Measurements from ENCODE around the gene ZNF552. TPM values are rescaled to one million over a fixed set of nuclear protein-coding genes. Genes with fewer than 3 reads are reported as not detected.

Gene ZNF552
- total and polyA plus RNA-seq, 2 of the 13 experiments (the other 11 are each of a cell fraction or from before 2014, with no cell fraction given): 8.1 to 16.6 TPM

GRCh38 chr19:57819475-57820148 lies 4.9 kb upstream of the ZNF552 start (continued):
- TF ChIP-seq, protein P1, sequence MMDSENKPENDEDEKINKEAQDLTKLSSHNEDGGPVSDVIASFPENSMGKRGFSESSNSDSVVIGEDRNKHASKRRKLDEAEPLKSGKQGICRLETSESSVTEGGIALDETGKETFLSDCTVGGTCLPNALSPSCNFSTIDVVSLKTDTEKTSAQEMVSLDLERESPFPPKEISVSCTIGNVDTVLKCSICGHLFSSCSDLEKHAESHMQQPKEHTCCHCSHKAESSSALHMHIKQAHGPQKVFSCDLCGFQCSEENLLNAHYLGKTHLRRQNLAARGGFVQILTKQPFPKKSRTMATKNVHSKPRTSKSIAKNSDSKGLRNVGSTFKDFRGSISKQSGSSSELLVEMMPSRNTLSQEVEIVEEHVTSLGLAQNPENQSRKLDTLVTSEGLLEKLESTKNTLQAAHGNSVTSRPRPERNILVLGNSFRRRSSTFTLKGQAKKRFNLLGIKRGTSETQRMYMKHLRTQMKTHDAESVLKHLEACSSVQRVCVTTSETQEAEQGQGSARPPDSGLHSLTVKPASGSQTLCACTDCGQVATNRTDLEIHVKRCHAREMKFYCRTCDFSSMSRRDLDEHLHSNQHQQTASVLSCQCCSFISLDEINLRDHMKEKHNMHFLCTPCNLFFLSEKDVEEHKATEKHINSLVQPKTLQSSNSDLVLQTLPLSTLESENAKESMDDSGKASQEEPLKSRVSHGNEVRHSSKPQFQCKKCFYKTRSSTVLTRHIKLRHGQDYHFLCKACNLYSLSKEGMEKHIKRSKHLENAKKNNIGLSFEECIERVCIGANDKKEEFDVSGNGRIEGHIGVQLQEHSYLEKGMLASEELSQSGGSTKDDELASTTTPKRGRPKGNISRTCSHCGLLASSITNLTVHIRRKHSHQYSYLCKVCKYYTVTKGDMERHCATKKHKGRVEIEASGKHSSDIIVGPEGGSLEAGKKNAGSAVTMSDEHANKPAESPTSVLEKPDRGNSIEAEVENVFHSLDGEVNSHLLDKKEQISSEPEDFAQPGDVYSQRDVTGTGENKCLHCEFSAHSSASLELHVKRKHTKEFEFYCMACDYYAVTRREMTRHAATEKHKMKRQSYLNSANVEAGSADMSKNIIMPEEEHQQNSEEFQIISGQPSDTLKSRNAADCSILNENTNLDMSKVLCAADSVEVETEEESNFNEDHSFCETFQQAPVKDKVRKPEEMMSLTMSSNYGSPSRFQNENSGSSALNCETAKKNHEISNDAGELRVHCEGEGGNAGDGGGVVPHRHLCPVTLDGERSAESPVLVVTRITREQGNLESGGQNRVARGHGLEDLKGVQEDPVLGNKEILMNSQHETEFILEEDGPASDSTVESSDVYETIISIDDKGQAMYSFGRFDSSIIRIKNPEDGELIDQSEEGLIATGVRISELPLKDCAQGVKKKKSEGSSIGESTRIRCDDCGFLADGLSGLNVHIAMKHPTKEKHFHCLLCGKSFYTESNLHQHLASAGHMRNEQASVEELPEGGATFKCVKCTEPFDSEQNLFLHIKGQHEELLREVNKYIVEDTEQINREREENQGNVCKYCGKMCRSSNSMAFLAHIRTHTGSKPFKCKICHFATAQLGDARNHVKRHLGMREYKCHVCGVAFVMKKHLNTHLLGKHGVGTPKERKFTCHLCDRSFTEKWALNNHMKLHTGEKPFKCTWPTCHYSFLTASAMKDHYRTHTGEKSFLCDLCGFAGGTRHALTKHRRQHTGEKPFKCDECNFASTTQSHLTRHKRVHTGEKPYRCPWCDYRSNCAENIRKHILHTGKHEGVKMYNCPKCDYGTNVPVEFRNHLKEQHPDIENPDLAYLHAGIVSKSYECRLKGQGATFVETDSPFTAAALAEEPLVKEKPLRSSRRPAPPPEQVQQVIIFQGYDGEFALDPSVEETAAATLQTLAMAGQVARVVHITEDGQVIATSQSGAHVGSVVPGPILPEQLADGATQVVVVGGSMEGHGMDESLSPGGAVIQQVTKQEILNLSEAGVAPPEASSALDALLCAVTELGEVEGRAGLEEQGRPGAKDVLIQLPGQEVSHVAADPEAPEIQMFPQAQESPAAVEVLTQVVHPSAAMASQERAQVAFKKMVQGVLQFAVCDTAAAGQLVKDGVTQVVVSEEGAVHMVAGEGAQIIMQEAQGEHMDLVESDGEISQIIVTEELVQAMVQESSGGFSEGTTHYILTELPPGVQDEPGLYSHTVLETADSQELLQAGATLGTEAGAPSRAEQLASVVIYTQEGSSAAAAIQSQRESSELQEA (CRISPR knock-in tag; IDR thresholded peaks at IDR 0.05; ENCODE audit: not compliant biosample characterization): no peak
- TF ChIP-seq ZNF839 (CRISPR knock-in tag; IDR thresholded peaks at IDR 0.05; ENCODE audit: borderline replicate concordance): 0 out of 2 replicates have a peak, but pooled peaks have one; percentile 65
- peak; percentile 52; the same call in 1 of the 2 replicates for TF ChIP-seq ZSCAN9 (CRISPR knock-in tag; IDR thresholded peaks at IDR 0.05; ENCODE audit: borderline replicate concordance)
- no peak for TF ChIP-seq NCOA2 (CRISPR knock-in tag; IDR thresholded peaks at IDR 0.05)
- no peak for TF ChIP-seq MBD4 (IDR thresholded peaks at IDR 0.05; ENCODE audit: borderline replicate concordance, low read length)
- TF ChIP-seq, protein P2, sequence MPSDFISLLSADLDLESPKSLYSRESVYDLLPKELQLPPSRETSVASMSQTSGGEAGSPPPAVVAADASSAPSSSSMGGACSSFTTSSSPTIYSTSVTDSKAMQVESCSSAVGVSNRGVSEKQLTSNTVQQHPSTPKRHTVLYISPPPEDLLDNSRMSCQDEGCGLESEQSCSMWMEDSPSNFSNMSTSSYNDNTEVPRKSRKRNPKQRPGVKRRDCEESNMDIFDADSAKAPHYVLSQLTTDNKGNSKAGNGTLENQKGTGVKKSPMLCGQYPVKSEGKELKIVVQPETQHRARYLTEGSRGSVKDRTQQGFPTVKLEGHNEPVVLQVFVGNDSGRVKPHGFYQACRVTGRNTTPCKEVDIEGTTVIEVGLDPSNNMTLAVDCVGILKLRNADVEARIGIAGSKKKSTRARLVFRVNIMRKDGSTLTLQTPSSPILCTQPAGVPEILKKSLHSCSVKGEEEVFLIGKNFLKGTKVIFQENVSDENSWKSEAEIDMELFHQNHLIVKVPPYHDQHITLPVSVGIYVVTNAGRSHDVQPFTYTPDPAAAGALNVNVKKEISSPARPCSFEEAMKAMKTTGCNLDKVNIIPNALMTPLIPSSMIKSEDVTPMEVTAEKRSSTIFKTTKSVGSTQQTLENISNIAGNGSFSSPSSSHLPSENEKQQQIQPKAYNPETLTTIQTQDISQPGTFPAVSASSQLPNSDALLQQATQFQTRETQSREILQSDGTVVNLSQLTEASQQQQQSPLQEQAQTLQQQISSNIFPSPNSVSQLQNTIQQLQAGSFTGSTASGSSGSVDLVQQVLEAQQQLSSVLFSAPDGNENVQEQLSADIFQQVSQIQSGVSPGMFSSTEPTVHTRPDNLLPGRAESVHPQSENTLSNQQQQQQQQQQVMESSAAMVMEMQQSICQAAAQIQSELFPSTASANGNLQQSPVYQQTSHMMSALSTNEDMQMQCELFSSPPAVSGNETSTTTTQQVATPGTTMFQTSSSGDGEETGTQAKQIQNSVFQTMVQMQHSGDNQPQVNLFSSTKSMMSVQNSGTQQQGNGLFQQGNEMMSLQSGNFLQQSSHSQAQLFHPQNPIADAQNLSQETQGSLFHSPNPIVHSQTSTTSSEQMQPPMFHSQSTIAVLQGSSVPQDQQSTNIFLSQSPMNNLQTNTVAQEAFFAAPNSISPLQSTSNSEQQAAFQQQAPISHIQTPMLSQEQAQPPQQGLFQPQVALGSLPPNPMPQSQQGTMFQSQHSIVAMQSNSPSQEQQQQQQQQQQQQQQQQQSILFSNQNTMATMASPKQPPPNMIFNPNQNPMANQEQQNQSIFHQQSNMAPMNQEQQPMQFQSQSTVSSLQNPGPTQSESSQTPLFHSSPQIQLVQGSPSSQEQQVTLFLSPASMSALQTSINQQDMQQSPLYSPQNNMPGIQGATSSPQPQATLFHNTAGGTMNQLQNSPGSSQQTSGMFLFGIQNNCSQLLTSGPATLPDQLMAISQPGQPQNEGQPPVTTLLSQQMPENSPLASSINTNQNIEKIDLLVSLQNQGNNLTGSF (CRISPR knock-in tag; IDR thresholded peaks at IDR 0.05): 0 out of 2 replicates have a peak, but pooled peaks have one; percentile 18
- peak; percentile 33; the same call in 1 of the 2 replicates for TF ChIP-seq ZNF607 (CRISPR knock-in tag; IDR thresholded peaks at IDR 0.05; ENCODE audit: borderline replicate concordance)
- TF ChIP-seq, protein P3, sequence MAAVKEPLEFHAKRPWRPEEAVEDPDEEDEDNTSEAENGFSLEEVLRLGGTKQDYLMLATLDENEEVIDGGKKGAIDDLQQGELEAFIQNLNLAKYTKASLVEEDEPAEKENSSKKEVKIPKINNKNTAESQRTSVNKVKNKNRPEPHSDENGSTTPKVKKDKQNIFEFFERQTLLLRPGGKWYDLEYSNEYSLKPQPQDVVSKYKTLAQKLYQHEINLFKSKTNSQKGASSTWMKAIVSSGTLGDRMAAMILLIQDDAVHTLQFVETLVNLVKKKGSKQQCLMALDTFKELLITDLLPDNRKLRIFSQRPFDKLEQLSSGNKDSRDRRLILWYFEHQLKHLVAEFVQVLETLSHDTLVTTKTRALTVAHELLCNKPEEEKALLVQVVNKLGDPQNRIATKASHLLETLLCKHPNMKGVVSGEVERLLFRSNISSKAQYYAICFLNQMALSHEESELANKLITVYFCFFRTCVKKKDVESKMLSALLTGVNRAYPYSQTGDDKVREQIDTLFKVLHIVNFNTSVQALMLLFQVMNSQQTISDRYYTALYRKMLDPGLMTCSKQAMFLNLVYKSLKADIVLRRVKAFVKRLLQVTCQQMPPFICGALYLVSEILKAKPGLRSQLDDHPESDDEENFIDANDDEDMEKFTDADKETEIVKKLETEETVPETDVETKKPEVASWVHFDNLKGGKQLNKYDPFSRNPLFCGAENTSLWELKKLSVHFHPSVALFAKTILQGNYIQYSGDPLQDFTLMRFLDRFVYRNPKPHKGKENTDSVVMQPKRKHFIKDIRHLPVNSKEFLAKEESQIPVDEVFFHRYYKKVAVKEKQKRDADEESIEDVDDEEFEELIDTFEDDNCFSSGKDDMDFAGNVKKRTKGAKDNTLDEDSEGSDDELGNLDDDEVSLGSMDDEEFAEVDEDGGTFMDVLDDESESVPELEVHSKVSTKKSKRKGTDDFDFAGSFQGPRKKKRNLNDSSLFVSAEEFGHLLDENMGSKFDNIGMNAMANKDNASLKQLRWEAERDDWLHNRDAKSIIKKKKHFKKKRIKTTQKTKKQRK (IDR thresholded peaks at IDR 0.05; ENCODE audit: low read length): no peak
- TF ChIP-seq, protein P4, sequence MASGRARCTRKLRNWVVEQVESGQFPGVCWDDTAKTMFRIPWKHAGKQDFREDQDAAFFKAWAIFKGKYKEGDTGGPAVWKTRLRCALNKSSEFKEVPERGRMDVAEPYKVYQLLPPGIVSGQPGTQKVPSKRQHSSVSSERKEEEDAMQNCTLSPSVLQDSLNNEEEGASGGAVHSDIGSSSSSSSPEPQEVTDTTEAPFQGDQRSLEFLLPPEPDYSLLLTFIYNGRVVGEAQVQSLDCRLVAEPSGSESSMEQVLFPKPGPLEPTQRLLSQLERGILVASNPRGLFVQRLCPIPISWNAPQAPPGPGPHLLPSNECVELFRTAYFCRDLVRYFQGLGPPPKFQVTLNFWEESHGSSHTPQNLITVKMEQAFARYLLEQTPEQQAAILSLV (CRISPR knock-in tag; IDR thresholded peaks at IDR 0.05; ENCODE audit: borderline replicate concordance): peak; percentile 55; the same call in 1 of the 2 replicates
